Brain microvascular endothelial cell (primary cell): Measurements from ENCODE around the gene SERPINB5.

ENCODE experiments used
- DNase-seq: peaks from one replicate; pipeline ENCODE4 v3.0.0-alpha.2; 2020
- H3K27ac ChIP-seq: fragments of 250-450 bp; sonication (Bioruptor Pico); 2 replicates; pipeline ENCODE4 v1.5.1; 2020; ENCODE audit warnings: mild to moderate bottlenecking, moderate library complexity
- H3K27me3 ChIP-seq: fragments of 250-450 bp; sonication (Bioruptor Pico); replicated peaks from 2 replicates; pipeline ENCODE4 v1.5.1; 2020; ENCODE audit warnings: mild to moderate bottlenecking
- H3K36me3 ChIP-seq: fragments of 250-450 bp; sonication (Bioruptor Pico); replicated peaks from 2 replicates; pipeline ENCODE4 v1.5.1; 2020; ENCODE audit warnings: mild to moderate bottlenecking
- H3K4me3 ChIP-seq: 2 replicates; pipeline ENCODE4 v1.5.1; 2011; ENCODE audit warnings: low read depth, mild to moderate bottlenecking, control low read depth, low read length, moderate library complexity
- CTCF ChIP-seq: IDR thresholded peaks from 2 replicates; pipeline ENCODE4 v1.5.1; 2011; ENCODE audit warnings: low read depth, mild to moderate bottlenecking, moderate library complexity, low read length, control low read depth, inconsistent platforms; ENCODE audit errors: missing control alignments
- in situ Hi-C: cut with HindIII; loops from 2 replicates; pipeline ENCODE4 v1.10.0; 2017; ENCODE audit warnings: low sequenced_read_pairs, low pct_ligation_motif_present

SERPINB5 gene

GRCh38 chr18:63527251-63527650, 50.5 kb downstream of the SERPINB5 start:
- DNase-seq, result no peak
- no peaks in the 10 kb centered on the region for H3K36me3 ChIP-seq
- no peak overlapping the region for H3K4me3 ChIP-seq
- no peak overlapping the region for H3K27ac ChIP-seq
- TF ChIP-seq CTCF, result no peak
- no peaks in the 10 kb centered on the region for H3K27me3 ChIP-seq
- in situ Hi-C loops, result no loop called here

GRCh38 chr18:63528863-63529492, 52.2 kb downstream of the SERPINB5 start:
- H3K27me3 ChIP-seq, result no peaks in the 10 kb centered on the region
- no peak for TF ChIP-seq CTCF
- in situ Hi-C loops, result no loop called here
- no peaks in the 10 kb centered on the region for H3K36me3 ChIP-seq
- H3K27ac ChIP-seq, result no peak overlapping the region
- no peak for DNase-seq
- no peak overlapping the region for H3K4me3 ChIP-seq

GRCh38 chr18:63532471-63532870, 55.7 kb downstream of the SERPINB5 start:
- no peaks in the 10 kb centered on the region for H3K36me3 ChIP-seq
- no peak overlapping the region for H3K27ac ChIP-seq
- H3K4me3 ChIP-seq, result no peak overlapping the region
- H3K27me3 ChIP-seq, result no peaks in the 10 kb centered on the region
- in situ Hi-C loops, result no loop called here
- no peak for TF ChIP-seq CTCF
- no peak for DNase-seq

GRCh38 chr18:63534615-63535014, 57.9 kb downstream of the SERPINB5 start:
- TF ChIP-seq CTCF, result no peak
- DNase-seq, result no peak
- H3K36me3 ChIP-seq, result no peaks in the 10 kb centered on the region
- H3K27me3 ChIP-seq, result no peaks in the 10 kb centered on the region
- in situ Hi-C loops, result no loop called here
- no peak overlapping the region for H3K4me3 ChIP-seq
- H3K27ac ChIP-seq, result no peak overlapping the region

GRCh38 chr18:63539904-63540510, 63.2 kb downstream of the SERPINB5 start:
- in situ Hi-C loops, result no loop called here
- H3K36me3 ChIP-seq, result no peaks in the 10 kb centered on the region
- no peak overlapping the region for H3K27ac ChIP-seq
- no peaks in the 10 kb centered on the region for H3K27me3 ChIP-seq
- peak; percentile 20 for DNase-seq
- no peak for TF ChIP-seq CTCF
- no peak overlapping the region for H3K4me3 ChIP-seq

GRCh38 chr18:63542069-63542468, 65.3 kb downstream of the SERPINB5 start, which contains the start of gene SERPINB12:
Gene SERPINB12 (plus strand): TSS chr18:63542369. CDS start chr18:63556160, 13,791 bp downstream.
- H3K27ac ChIP-seq, result no peak within 1 kb of the TSS
- no peaks in the 10 kb centered on the region for H3K36me3 ChIP-seq
- TF ChIP-seq CTCF, result no peak
- in situ Hi-C loops, result no loop called here
- H3K27me3 ChIP-seq, result no peaks in the 10 kb centered on the region
- DNase-seq, result no peak
- H3K4me3 ChIP-seq, result no peak within 1 kb of the TSS
